Ovary (tissue), 9 donors: Measurements from ENCODE around the gene PAPOLA. TPM values are rescaled to one million over a fixed set of nuclear protein-coding genes. Genes with fewer than 3 reads are reported as not detected.

Experiments
- DNase-seq, 5 donors: peaks; one replicate each; pipeline ENCODE4 v3.0.0-alpha.2; 2019 to 2020
- H3K27ac ChIP-seq, 2 donors: fragments of 200-600 bp; one replicate each; pipeline versions ENCODE4 v1.5.1 to v1.8.0; 2019 to 2022
- H3K27me3 ChIP-seq: fragments of 200-600 bp; one replicate; pipeline ENCODE4 v1.8.0; 2022
- H3K36me3 ChIP-seq: fragments of 200-600 bp; sonication (generic); one replicate; pipeline ENCODE4 v1.5.1; 2019
- H3K4me1 ChIP-seq: one replicate; pipeline ENCODE4 v1.8.1; 2013; ENCODE audit warnings: mild to moderate bottlenecking, moderate library complexity; ENCODE audit not compliant: insufficient read depth
- H3K4me3 ChIP-seq: fragments of 200-600 bp; sonication (generic); one replicate; pipeline ENCODE4 v1.5.1; 2017
- H3K9me3 ChIP-seq, 2 donors: fragments of 200-600 bp in 1 of 2; sonication (generic) in 1 of 2; one replicate each; pipeline versions ENCODE4 v1.5.1 to v1.8.1; 2013 to 2019; ENCODE audit warnings: mild to moderate bottlenecking in 1 of 2, moderate library complexity in 1 of 2
- CTCF ChIP-seq, 3 donors: fragments of 450-650 bp in 2 of 3; fragments of 200-600 bp in 1 of 3; IDR thresholded peaks; one replicate each; pipeline versions ENCODE4 v1.5.1 to v1.8.0; 2016 to 2022; ENCODE audit warnings: antibody characterized with exemption in 3 of 3, mild to moderate bottlenecking in 1 of 3
- EP300 ChIP-seq: sonication (generic); formaldehyde crosslinking; IDR thresholded peaks from one replicate; pipeline ENCODE4 v1.6.1; 2017; ENCODE audit warnings: antibody characterized with exemption
- POLR2A ChIP-seq: fragments of 450-650 bp; IDR thresholded peaks from one replicate; pipeline ENCODE4 v1.6.1; 2017; ENCODE audit warnings: antibody characterized with exemption, mild to moderate bottlenecking, moderate library complexity
- WGBS, 3 donors: extraction: QIAGEN DNeasy Blood & Tissue Kit in 1 of 3; methylation state at CpG; one replicate each; pipeline versions ENCODE4 v1.1.5 to v1.1.7; 2013 to 2017; 5-methylcytosine and 5-hydroxymethylcytosine counted together
- intact Hi-C, 4 donors: fragments of 100-400 bp; cut with DNase I; formaldehyde crosslinking; loops; one replicate each; pipeline versions ENCODE4 v1.11.0 to v1.15.1; 2022 to 2023
- polyA plus RNA-seq, 2 donors: library from polyadenylated mRNA; stranded (reverse); fragments of 200-250 nt in 1 of 2; fragments of 350-450 nt in 1 of 2; fragmentation: Illumina TruSeq in 1 of 2; extraction: RNeasy Lipid Tissue Mini Kit (QIAGEN cat#74804) in 1 of 2; gene quantifications; one replicate each; pipeline ENCODE4 v1.2.3, GENCODE V29; 2013 to 2014
- total RNA-seq, 7 donors: library from RNA; depleted of rRNA in 2 of 7; stranded (reverse); fragments of >200 nt in 2 of 7; fragmentation: NEBNext Ultra II Directional in 3 of 7; extraction: Animal tissue kit (Norgen Biotek cat#: 25700) in 3 of 7; gene quantifications; one replicate each; pipeline versions ENCODE4 v1.1.0 to v1.2.4, GENCODE V29; 2016 to 2023
- donor health status: DM: no; HTN: no; CAD: no; lungs with moderate emphysema.
- donor health status: DM: no; HTN: no; CAD: no.
- donor health status: Bipolar disorder and iron deficiency.
- donor health status: DM: yes; HTN: yes; CAD: no.
- donor health status: DM: no; HTN: no; CAD: no.
- donor health status: DM: yes; HTN: yes; CAD: no.

The PAPOLA gene
- total and polyA plus RNA-seq, 9 donors: 68.5 to 187 (median 149) TPM

- WGBS, 3 donors: 40 to 56% (median 49%) methylated on average over 3 of the region's 3 CpGs
- Histone ChIP-seq H3K27ac (no peak overlapping the region), H3K4me3 (no peak overlapping the region), H3K36me3 (no peaks in the 10 kb centered on the region), H3K27me3 (no peaks in the 10 kb centered on the region), H3K9me3 (no peaks in the 10 kb centered on the region), H3K4me1 (no peaks in the 10 kb centered on the region)
- TF ChIP-seq POLR2A (no peak), CTCF (IDR thresholded peaks at IDR 0.05) (no peak), EP300 (no peak)
- intact Hi-C loops: no loop called here
- no peak for DNase-seq
Observed at GRCh38 chr14:96567289-96567899, 65.2 kb downstream of the PAPOLA start.

- Histone ChIP-seq H3K9me3 (no peaks in the 10 kb centered on the region), H3K27ac (no peak overlapping the region), H3K27me3 (no peaks in the 10 kb centered on the region), H3K36me3 (no peaks in the 10 kb centered on the region), H3K4me3 (no peak overlapping the region), H3K4me1 (no peaks in the 10 kb centered on the region)
- DNase-seq: no peak
- intact Hi-C loops: no loop called here
- TF ChIP-seq CTCF (IDR thresholded peaks at IDR 0.05): no peak
Observed at GRCh38 chr14:96568621-96569020, 66.4 kb downstream of the PAPOLA start.

- WGBS, 3 donors: 97 to 98% (median 97%) methylated on average over 4 of the region's 4 CpGs
- no peaks in the 10 kb centered on the region for H3K36me3 ChIP-seq
Observed at GRCh38 chr14:96571311-96571710, 69.1 kb downstream of the PAPOLA start.

GRCh38 chr14:96573473-96574100, 71.4 kb downstream of the PAPOLA start:
- WGBS, 3 donors: 89 to 94% (median 93%) methylated on average over 5 of the region's 5 CpGs
- Histone ChIP-seq H3K27me3 (no peaks in the 10 kb centered on the region), H3K4me1 (peaks cover 7% of the 10 kb centered on the region), H3K9me3 (no peaks in the 10 kb centered on the region), H3K4me3 (no peak overlapping the region), H3K27ac (no peak overlapping the region), H3K36me3 (no peaks in the 10 kb centered on the region)
- TF ChIP-seq POLR2A (no peak), CTCF (IDR thresholded peaks at IDR 0.05) (no peak), EP300 (no peak)
- no peak for DNase-seq
- intact Hi-C loops: no loop called here

More at GRCh38 chr14:96571311-96571710, 69.1 kb downstream of the PAPOLA start:
- no peaks in the 10 kb centered on the region for H3K9me3 ChIP-seq
- no peaks in the 10 kb centered on the region for H3K27me3 ChIP-seq
- peaks cover 7% of the 10 kb centered on the region for H3K4me1 ChIP-seq
- no peak overlapping the region for H3K4me3 ChIP-seq
- intact Hi-C loops: no loop called here
- no peak overlapping the region for H3K27ac ChIP-seq
- TF ChIP-seq POLR2A (no peak), CTCF (IDR thresholded peaks at IDR 0.05) (no peak), EP300 (no peak)
- no peak for DNase-seq
